Stimulated activated CD4-positive, alpha-beta T cell treated with anti-CD3 and anti-CD28 coated beads, Interleukin-12 subunit alpha, Interleukin-12 subunit beta, amount 100 ng/mL, for 48 hours (primary cell): ENCODE measurements around the gene PPP6R3.

Source experiments
- DNase-seq, 3 donors: peaks; one replicate each; pipeline ENCODE4 v3.0.0-alpha.2; 2020; ENCODE audit warnings: low read depth in 2 of 3, low spot score in 1 of 3

The PPP6R3 gene

DNA sequence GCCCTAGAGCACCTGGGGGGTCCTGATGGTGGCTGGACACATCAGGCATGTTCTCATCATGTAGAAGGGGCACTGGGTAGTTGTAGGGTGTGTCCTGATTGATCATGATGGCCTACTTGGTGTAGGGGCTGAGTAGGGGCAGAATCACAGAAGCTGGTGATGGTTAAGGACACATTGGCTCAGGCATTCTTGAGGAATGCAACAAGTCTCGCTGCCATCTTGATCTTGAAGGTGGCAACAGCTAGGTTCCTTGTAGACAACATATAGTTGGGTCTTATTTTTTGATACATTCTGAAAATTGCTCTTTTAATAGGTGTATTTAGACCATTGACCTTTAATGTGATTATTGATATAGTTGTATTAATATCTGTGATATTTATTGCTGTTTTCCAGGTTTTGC, 28.1 kb downstream of the PPP6R3 start:
- DNase-seq, result no peak

GRCh38 chr11:68495220-68495729, 34.7 kb downstream of the PPP6R3 start:
- DNase-seq, result no peak

DNA sequence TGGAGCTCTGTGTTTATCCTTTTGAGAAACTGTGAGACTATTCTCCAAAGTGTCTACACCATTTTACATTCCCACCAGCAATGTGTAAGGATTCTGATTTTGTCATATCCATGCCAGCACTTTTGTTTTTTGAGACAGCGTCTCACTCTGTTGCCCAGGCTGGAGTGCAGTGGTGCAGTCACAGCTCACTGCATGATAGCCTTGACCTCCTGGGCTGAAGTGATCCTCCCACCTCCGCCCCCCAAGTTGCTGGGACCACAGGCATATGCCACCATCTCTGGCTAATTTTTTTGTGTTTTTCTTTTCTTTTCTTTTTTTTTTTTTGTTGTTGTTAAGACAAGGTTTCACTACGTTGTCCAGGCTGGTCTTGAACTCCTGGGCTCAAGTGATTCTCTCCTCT, 35.3 kb downstream of the PPP6R3 start:
- no peak for DNase-seq

- no peak for DNase-seq
Observed at GRCh38 chr11:68497761-68498160, 37.2 kb downstream of the PPP6R3 start.

GRCh38 chr11:68498321-68498720, 37.8 kb downstream of the PPP6R3 start:
- no peak for DNase-seq

- no peak for DNase-seq
Observed at GRCh38 chr11:68498903-68499883, 38.6 kb downstream of the PPP6R3 start.

DNA sequence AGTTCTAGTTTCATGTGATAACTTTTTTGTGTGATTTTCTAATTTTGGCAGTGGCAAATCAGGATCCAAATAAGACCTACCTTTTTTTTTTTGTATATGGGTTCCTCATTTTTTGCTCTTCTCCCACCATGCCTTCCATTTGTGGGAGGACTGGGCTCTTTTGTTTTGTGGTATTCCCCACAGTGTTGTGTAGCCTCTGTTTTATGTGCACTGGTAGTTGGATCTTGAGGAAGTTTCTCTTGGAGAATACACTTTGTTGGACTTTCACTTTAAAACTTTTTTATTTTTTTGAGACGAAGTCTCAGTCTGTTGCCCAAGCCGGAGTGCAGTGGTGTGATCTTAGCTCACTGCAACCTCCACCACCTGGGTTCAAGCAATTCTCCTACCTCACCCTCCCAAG, 39.7 kb downstream of the PPP6R3 start:
- DNase-seq, result no peak

GRCh38 chr11:68501813-68502212, 41.3 kb downstream of the PPP6R3 start:
- no peak for DNase-seq

- no peak for DNase-seq
Observed at GRCh38 chr11:68503251-68503687, 42.7 kb downstream of the PPP6R3 start.

DNA sequence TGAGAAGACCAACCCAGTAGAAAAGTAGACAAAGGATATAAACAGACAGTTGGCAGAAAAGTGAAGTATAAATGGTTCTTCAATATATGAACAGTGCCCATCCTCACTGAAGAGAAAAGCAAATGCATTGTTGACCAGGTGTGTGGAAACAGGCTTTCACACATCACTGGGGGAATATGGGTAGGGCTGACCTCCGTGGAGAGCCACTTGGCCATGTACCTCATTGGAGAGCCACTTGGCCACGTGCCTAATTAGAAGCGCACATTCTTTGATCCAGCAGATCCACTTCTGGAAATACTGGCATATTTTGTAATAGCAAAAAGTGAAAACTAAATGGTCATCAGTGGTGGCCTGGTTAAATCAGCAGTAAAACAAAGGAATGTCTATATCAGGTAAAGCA, 43.2 kb downstream of the PPP6R3 start:
- DNase-seq, result no peak

DNA sequence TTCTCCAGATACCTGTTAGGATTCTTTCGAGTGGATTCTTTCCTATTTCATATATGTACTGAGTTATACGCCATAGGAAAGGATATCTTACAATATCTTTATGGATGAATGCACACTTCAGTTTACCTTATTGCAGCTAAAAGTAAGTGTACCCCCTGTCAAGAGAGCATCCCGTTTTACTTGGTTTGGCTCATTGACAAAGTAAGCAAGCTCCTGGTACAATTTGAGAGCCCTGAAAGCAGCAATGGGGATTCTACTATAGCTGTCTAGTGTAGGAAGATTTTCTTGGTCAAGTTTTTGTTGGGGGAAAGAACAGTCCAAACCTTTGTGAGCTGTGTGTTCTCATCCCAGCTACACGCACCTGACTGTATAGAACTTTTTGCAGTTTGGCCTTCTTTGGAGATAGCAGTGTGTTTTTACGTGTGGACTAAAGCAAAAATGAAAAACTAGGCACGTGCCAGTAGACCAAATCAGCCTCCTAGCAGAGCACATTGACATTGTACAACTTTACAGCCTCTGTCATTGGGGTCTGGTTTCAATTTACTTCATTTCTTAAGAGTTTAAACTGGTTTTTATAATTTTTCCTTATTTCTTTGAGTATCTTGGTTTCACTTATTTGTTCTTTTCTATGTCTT, 44.0 kb downstream of the PPP6R3 start:
- no peak for DNase-seq

- no peak for DNase-seq
Observed at GRCh38 chr11:68505596-68505995, 45.0 kb downstream of the PPP6R3 start.

DNA sequence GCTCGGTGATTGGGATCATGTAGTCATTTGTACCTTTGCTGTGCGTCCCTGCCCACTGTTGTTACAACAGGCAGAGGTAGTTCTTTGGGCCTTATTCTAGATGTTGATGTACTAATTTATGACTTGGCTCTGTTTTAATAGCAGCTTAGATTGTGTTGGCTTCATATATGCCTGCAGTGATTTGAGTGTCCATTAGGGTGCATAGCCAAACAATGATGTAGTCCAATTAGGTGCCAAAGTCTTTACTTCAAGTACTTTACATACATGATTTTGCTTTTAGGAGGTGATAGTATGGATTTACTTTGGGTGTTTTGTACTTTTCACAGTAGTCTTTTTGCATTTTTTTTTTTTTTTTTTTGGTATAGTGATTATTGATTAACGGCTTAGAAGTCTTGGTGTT, 46.4 kb downstream of the PPP6R3 start:
- DNase-seq, result no peak

- DNase-seq, result no peak
Observed at GRCh38 chr11:68508425-68508824, 47.9 kb downstream of the PPP6R3 start.

DNA sequence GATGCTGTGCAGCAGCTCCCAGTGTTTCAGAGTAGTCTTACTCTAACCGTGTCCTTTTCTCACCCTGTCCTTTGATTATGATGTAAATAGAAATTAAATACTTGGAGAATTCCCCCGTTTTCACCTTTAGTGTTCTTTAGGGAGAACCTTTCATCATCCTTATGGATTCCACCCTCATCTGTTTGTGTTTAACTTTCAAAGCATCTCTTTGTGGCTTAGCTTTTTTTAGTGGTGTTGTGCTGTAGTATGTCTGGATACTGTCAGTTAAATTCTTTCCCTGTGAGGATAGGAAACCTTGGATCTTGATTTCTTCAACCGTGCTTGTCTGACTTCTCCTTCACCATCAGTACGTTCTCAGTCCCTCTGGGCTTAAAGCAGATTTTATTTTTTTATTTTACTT, 48.5 kb downstream of the PPP6R3 start:
- DNase-seq, result no peak

- no peak for DNase-seq
Observed at GRCh38 chr11:68513930-68514487, 53.5 kb downstream of the PPP6R3 start.

GRCh38 chr11:68517121-68517741, 56.7 kb downstream of the PPP6R3 start:
- DNase-seq, result no peak

DNA sequence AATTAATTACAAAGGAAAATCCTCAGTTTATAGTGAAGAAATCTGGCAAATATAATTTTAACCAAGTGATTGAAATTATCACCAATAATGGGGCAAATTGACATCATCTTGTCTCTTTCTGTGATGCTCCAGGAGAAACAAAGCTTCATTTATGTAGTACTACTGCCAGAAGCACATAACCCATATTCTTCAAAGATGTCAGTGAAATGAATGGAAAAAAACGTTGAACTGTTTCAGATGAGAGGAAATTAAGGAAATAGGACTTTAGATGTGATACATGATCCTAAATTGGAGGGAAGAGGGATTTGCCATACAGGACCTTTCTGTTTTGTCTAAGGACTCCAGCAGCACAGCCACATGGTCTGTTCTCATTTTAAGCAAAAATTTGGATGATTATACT, 57.6 kb downstream of the PPP6R3 start:
- DNase-seq, result no peak

DNA sequence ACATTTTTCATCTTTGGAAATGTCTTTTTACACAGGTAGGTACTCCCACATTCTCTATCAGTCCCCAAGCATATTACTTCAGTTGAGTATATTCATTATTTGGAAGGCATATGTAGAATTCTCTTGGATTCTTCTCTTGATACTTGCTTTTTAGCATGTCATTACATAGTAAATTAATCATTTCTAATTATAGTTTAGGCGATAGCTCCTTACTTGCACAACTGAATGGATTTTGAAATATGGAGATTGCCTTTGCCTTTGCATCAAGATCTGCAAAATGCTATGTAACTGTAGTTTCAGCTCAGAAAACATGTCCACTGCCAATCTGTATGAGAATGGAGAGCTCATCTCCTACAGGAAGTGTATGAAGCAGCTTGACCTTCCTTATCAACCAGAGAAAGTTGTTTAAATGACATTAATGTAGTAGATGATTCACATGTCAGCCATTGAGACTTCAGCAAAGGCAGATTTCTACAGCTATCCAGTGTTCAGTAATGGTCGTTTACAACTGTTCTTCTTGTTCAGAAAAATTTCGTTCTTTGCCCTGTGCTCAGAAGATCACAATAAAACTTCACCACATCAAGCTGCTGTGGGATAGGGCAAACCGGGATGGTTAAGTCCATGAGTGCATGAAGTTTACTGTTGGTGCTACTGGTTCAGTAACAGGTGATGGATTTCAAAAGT, 61.6 kb downstream of the PPP6R3 start:
- no peak for DNase-seq

DNA sequence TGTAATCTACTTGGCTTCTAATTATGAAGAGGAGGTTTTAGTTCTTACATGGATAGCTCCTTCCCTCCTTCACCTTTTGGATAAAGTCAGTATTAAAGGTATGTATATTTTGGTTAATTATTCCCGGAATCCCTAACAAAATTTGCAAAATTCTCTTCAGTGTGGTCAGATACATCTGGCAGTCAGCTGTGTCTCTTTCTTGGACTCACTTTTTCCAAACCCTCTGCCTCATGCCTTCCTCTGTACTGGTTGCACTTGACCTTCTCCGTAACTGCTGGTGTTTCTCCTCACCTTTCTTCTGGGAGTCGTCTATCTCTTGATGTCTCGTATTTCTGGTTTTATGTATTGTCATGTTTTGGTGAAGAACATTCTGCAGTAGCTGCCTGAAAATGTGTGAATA, 62.5 kb downstream of the PPP6R3 start:
- no peak for DNase-seq

- no peak for DNase-seq
Observed at GRCh38 chr11:68523743-68524142, 63.2 kb downstream of the PPP6R3 start.
